GM12874 (cell line): ENCODE data around the gene HS3ST4.

Source experiments
- CTCF ChIP-seq: IDR thresholded peaks from 2 replicates; pipeline ENCODE4 v1.5.1; 2011; ENCODE audit warnings: low read depth, mild to moderate bottlenecking, control low read depth, low read length, moderate library complexity; ENCODE audit not compliant: insufficient read depth

The HS3ST4 gene

GRCh38 chr16:25709213-25709612, 17.5 kb downstream of the HS3ST4 start:
- no peak for TF ChIP-seq CTCF

DNA sequence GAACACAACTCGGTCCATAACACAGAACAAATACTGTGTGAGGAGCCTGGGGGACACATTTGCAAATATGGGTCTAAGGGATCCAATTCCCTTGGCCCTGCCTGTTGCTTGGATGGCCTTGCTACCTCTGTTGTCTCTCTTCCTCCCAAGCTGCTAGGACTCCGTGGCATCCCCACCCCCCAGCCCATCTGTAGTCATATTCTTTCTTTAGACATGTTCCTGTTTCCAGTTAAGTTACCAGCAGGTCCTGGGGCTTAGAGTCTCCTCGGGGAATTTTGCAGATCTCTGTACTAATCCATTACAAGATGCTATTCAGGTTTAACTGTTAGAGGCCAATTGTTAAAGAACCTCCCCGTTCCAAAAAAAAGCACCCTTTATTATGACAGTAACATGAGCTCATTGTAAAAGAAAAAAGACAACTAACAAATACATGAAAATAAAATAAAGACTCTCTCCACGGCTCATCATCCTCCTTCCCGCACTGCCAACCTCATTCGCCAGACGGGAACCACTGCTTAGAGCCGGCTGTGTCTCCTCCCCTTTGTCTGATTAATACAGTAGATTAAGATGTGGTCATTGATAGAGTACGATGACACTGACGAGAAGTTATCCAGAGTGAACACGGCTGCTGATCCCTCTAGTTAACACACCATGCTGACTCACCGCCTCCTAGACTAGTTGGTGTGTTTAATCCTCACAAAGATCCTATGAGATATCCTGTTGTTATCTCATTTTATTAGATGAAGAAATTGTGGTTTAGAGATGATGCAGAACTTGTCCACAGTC, 22.2 kb downstream of the HS3ST4 start:
- TF ChIP-seq CTCF = no peak

DNA sequence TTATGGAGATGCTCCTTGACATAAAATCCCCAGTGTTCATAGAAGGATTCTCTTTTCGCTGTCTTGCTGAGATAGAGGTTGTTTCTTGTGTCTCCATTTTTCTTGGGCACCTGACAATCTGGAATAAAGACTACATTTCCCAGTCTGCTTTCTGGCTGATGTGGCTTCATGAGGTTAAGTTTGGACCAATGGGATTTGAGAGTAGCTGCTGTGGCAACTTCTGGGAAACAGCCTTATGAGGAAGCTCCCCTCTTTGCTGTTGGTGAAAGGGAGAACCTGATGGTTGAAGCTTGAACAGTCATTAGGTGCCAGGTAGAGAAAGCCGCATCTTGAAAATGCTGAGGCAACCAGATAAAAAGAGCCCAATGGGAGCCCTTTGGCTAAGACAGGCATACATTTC, 24.4 kb downstream of the HS3ST4 start:
- no peak for TF ChIP-seq CTCF

DNA sequence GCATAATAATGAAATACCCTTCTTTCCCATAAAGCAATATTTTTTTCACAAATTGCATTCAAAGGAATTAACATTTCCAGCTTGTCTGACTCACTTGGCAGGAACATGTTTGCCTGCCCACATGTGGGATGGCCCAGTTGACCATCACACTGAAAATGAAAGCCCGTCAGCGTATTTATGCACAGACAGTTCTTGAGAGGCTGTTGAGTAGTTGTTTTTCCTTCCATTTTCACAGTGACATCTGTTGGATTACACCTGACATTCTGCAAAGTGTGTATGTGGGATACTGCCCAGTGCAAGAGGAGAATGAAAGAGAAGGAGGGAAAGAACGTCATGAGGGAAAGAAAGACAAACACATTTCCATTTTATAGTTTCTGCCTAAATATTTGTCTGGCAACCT, 29.7 kb downstream of the HS3ST4 start:
- TF ChIP-seq CTCF = no peak

GRCh38 chr16:25726430-25727098, 34.8 kb downstream of the HS3ST4 start:
- no peak for TF ChIP-seq CTCF

- no peak for TF ChIP-seq CTCF
Measured at GRCh38 chr16:25729188-25729915, 37.6 kb downstream of the HS3ST4 start.

DNA sequence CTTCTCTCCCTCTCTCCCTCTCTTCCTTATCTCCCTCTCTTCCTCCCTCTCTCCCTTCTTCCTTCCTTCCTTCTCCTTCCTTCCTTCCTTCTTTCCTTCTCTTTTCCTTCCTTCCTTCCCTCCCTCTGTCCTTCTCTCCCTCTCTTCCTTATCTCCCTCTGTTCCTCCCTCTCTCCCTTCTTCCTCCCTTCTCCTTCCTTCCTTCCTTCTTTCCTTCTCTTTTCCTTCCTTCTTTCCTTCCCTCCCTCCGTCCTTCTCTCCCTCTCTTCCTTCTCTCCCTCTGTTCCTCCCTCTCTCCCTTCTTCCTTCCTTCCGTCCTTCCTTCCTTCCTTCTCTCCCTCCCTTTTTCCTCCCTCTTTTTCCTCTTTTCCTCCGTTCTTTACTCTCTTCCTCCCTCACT, 38.6 kb downstream of the HS3ST4 start:
- TF ChIP-seq CTCF = no peak
